HepG2 (cell line): ENCODE results near the gene CEBPE. TPM values are rescaled to one million over a fixed set of nuclear protein-coding genes. Genes with fewer than 3 reads are reported as not detected.

Experiments used
- HNF4A ChIP-seq: sonication (generic); formaldehyde crosslinking; IDR thresholded peaks from 2 replicates; pipeline ENCODE4 v1.4.0; 2020; ENCODE audit warnings: missing genetic modification reagents
- MAFK ChIP-seq, 2 experiments: IDR thresholded peaks in 1 of 2; conservative IDR thresholded peaks in 1 of 2; 2 replicates each; pipeline ENCODE4 v1.6.1; 2011; ENCODE audit warnings: improper control_type of control experiment in 2 of 2, low read length in 2 of 2
- NBN ChIP-seq: fragments of 450-650 bp; conservative IDR thresholded peaks from 2 replicates; pipeline ENCODE4 v1.6.1; 2017
- SMARCC2 ChIP-seq: fragments of 450-650 bp; IDR thresholded peaks from 2 replicates; pipeline ENCODE4 v1.6.1; 2017; ENCODE audit warnings: antibody characterized with exemption, mild to moderate bottlenecking
- SNRNP70 ChIP-seq: fragments of 200-400 bp; formaldehyde crosslinking; IDR thresholded peaks from 2 replicates; pipeline ENCODE4 v1.6.1; 2017; ENCODE audit warnings: mild to moderate bottlenecking, low read depth, low read length, moderate library complexity
- TFDP1 ChIP-seq: IDR thresholded peaks from 2 replicates; pipeline ENCODE4 v1.6.1; 2016; ENCODE audit warnings: missing compliant biosample characterization, missing genetic modification reagents, borderline replicate concordance
- WIZ ChIP-seq: sonication (generic); formaldehyde crosslinking; IDR thresholded peaks from 2 replicates; pipeline ENCODE4 v1.5.1; 2020; ENCODE audit warnings: mild to moderate bottlenecking, missing genetic modification reagents
- ZNF207 ChIP-seq: fragments of 450-650 bp; IDR thresholded peaks from 2 replicates; pipeline ENCODE4 v1.6.1; 2016; ENCODE audit warnings: antibody characterized with exemption, borderline replicate concordance
- ZNF350 ChIP-seq: sonication (generic); formaldehyde crosslinking; IDR thresholded peaks from 2 replicates; pipeline ENCODE4 v1.4.0; 2020; ENCODE audit warnings: mild to moderate bottlenecking, low read depth, missing genetic modification reagents, borderline replicate concordance
- ZNF513 ChIP-seq: sonication (generic); formaldehyde crosslinking; conservative IDR thresholded peaks from 2 replicates; pipeline ENCODE4 v1.5.0; 2020; ENCODE audit warnings: missing genetic modification reagents
- ZNF737 ChIP-seq: sonication (generic); formaldehyde crosslinking; IDR thresholded peaks from 2 replicates; pipeline ENCODE4 v1.5.0; 2020; ENCODE audit warnings: missing genetic modification reagents, mild to moderate bottlenecking, borderline replicate concordance
- polyA plus RNA-seq, 8 experiments: library from polyadenylated mRNA; depleted of rRNA in 3 of 8; stranded (reverse) in 7 of 8; unstranded in 1 of 8; fragments of >200 nt; fragmentation: Illumina TruSeq in 4 of 8; extraction: Trizol in 4 of 8; gene quantifications; 2 replicates each; pipeline versions ENCODE4 v1.2.1 to v1.2.3, GENCODE V29; 2011 to 2016; ENCODE audit warnings: low read depth in 4 of 8, missing spikeins in 1 of 8, mixed read lengths in 1 of 8; ENCODE audit not compliant: insufficient read depth in 1 of 8
- total RNA-seq, 5 experiments: library from RNA; depleted of rRNA; stranded (reverse); fragments of >200 nt; fragmentation: Illumina TruSeq; extraction: Trizol; gene quantifications; 2 replicates each; pipeline ENCODE4 v1.2.3, GENCODE V29; 2016; ENCODE audit warnings: low read depth in 1 of 5
- TF ChIP-seq, protein P1 (sequence below): fragments of 450-650 bp; IDR thresholded peaks from 2 replicates; pipeline ENCODE4 v1.6.1; 2017
- TF ChIP-seq, protein P2 (sequence below): sonication (generic); formaldehyde crosslinking; IDR thresholded peaks from 2 replicates; pipeline ENCODE4 v1.9.0; 2021; ENCODE audit warnings: missing genetic modification reagents, borderline replicate concordance
- TF ChIP-seq, protein P3 (sequence below): sonication (generic); formaldehyde crosslinking; IDR thresholded peaks from 2 replicates; pipeline ENCODE4 v1.5.0; 2020; ENCODE audit warnings: mild to moderate bottlenecking, missing genetic modification reagents

The CEBPE gene
- total and polyA plus RNA-seq, 2 of the 13 experiments (the other 11 are each of a cell fraction or from before 2014, with no cell fraction given), result 0.09 to 0.11 TPM

DNA sequence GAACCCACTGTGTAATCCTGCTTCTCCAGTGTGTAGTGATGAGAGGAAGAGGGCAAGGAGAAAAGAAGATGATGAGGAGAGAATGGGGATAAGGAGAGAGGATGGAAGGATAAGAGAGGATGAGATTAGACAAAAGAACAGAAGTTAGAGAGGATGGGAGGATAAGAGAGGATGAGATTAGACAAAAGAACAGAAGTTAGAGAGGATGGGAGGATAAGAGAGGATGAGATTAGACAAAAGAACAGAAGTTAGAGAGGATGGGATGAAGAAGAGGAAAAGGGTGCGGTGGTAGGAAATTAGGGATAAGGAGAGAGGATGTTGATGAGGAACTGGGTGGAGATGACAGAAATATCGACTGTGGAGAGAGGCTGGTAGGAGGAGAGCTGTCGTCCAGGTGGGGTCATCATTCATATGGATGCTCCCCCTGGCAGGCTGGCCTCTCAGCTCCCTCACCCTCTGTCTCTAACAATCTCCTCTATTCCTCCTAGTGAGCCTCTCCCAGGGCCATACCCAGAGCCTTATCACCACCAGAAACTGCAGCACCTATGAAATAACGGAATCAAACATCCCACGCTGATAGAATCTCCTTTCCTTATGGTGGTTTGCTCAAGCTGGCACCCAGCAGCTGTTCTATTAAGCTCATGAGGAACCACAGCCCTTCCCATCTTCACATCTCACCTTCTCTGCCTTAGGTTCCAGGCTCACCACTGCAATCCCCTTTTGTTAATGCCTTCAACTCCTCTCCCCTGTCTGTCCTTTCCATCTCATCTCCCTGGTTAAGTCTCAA is 8.3 kb downstream of the CEBPE start (continued):
- TF ChIP-seq ZNF513 (CRISPR knock-in tag) (no peak), SMARCC2 (no peak), SNRNP70 (no peak), ZNF350 (CRISPR knock-in tag) (no peak), WIZ (CRISPR knock-in tag) (no peak), HNF4A (no peak), ZNF207 (no peak), ZNF737 (no peak), MAFK (conservative IDR thresholded peaks at IDR 0.05 in 1 of 2, IDR thresholded peaks at IDR 0.05 in 1 of 2; ENCODE audit: low read length in 2 of 2) (no peak), TFDP1 (CRISPR knock-in tag) (no peak), NBN (0 out of 2 replicates have a peak, but pooled peaks have one; percentile 89)
- TF ChIP-seq, protein P1, sequence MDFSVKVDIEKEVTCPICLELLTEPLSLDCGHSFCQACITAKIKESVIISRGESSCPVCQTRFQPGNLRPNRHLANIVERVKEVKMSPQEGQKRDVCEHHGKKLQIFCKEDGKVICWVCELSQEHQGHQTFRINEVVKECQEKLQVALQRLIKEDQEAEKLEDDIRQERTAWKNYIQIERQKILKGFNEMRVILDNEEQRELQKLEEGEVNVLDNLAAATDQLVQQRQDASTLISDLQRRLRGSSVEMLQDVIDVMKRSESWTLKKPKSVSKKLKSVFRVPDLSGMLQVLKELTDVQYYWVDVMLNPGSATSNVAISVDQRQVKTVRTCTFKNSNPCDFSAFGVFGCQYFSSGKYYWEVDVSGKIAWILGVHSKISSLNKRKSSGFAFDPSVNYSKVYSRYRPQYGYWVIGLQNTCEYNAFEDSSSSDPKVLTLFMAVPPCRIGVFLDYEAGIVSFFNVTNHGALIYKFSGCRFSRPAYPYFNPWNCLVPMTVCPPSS, result peak; percentile 89; the same call in 1 of the 2 replicates
- TF ChIP-seq, protein P2, sequence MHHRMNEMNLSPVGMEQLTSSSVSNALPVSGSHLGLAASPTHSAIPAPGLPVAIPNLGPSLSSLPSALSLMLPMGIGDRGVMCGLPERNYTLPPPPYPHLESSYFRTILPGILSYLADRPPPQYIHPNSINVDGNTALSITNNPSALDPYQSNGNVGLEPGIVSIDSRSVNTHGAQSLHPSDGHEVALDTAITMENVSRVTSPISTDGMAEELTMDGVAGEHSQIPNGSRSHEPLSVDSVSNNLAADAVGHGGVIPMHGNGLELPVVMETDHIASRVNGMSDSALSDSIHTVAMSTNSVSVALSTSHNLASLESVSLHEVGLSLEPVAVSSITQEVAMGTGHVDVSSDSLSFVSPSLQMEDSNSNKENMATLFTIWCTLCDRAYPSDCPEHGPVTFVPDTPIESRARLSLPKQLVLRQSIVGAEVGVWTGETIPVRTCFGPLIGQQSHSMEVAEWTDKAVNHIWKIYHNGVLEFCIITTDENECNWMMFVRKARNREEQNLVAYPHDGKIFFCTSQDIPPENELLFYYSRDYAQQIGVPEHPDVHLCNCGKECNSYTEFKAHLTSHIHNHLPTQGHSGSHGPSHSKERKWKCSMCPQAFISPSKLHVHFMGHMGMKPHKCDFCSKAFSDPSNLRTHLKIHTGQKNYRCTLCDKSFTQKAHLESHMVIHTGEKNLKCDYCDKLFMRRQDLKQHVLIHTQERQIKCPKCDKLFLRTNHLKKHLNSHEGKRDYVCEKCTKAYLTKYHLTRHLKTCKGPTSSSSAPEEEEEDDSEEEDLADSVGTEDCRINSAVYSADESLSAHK (CRISPR knock-in tag), result no peak
- TF ChIP-seq, protein P3, sequence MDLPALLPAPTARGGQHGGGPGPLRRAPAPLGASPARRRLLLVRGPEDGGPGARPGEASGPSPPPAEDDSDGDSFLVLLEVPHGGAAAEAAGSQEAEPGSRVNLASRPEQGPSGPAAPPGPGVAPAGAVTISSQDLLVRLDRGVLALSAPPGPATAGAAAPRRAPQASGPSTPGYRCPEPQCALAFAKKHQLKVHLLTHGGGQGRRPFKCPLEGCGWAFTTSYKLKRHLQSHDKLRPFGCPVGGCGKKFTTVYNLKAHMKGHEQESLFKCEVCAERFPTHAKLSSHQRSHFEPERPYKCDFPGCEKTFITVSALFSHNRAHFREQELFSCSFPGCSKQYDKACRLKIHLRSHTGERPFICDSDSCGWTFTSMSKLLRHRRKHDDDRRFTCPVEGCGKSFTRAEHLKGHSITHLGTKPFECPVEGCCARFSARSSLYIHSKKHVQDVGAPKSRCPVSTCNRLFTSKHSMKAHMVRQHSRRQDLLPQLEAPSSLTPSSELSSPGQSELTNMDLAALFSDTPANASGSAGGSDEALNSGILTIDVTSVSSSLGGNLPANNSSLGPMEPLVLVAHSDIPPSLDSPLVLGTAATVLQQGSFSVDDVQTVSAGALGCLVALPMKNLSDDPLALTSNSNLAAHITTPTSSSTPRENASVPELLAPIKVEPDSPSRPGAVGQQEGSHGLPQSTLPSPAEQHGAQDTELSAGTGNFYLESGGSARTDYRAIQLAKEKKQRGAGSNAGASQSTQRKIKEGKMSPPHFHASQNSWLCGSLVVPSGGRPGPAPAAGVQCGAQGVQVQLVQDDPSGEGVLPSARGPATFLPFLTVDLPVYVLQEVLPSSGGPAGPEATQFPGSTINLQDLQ (CRISPR knock-in tag), result no peak
